HEK293 (cell line): ENCODE data around the gene SAMD11.

Experiments used
- CTCF ChIA-PET: fragments of 350-600 bp; formaldehyde crosslinking; extraction: SDS; loops from one replicate; lab custom pipeline; 2021; ENCODE audit warnings: antibody characterized with exemption; lab: Yijun Ruan, JAX
- POLR2A ChIA-PET: fragments of 300-600 bp; formaldehyde crosslinking; extraction: SDS; loops from one replicate; lab custom pipeline; 2020; ENCODE audit warnings: antibody characterized with exemption, inconsistent platforms; lab: Yijun Ruan, JAX
- H3K27ac ChIP-seq: fragments of 200-500 bp; sonication (Bioruptor generic); 2 replicates; pipeline ENCODE4 v1.5.1; 2014; ENCODE audit warnings: low read depth, low read length, control low read depth, inconsistent platforms; ENCODE audit errors: extremely low read depth
- H3K36me3 ChIP-seq, 2 experiments: fragments of 200-500 bp in 1 of 2; sonication (Bioruptor generic) in 1 of 2; 1 replicate in 1 of 2; 2 replicates in 1 of 2; pipeline ENCODE4 v1.5.1; 2014 to 2017; ENCODE audit warnings: inconsistent platforms in 2 of 2, low read length in 2 of 2; ENCODE audit not compliant: control insufficient read depth in 2 of 2, insufficient read depth in 1 of 2
- H3K4me1 ChIP-seq: fragments of 200-500 bp; sonication (Bioruptor generic); 2 replicates; pipeline ENCODE4 v1.5.1; 2014; ENCODE audit warnings: mild to moderate bottlenecking, low read length, inconsistent platforms; ENCODE audit not compliant: control insufficient read depth, insufficient read depth
- H3K4me3 ChIP-seq: 2 replicates; pipeline ENCODE4 v1.5.1; 2011; ENCODE audit warnings: low read depth, mild to moderate bottlenecking, control low read depth, low read length, moderate library complexity
- H3K9me3 ChIP-seq: fragments of 200-500 bp; sonication (Bioruptor generic); 2 replicates; pipeline ENCODE4 v1.5.1; 2014; ENCODE audit warnings: low read depth, low read length, inconsistent platforms; ENCODE audit not compliant: control insufficient read depth, insufficient read depth
- ATF2 ChIP-seq: fragments of 450-650 bp; formaldehyde crosslinking; IDR thresholded peaks from 2 replicates; pipeline ENCODE4 v1.5.1; 2016; ENCODE audit warnings: missing biosample characterization, missing genetic modification characterization, low read depth
- GFI1B ChIP-seq: fragments of 450-650 bp; formaldehyde crosslinking; IDR thresholded peaks from 2 replicates; pipeline ENCODE4 v1.5.1; 2016; ENCODE audit warnings: missing biosample characterization, missing genetic modification characterization
- GLIS2 ChIP-seq: fragments of 450-650 bp; formaldehyde crosslinking; IDR thresholded peaks from 2 replicates; pipeline ENCODE4 v1.5.1; 2016; ENCODE audit warnings: missing biosample characterization, missing genetic modification characterization
- HOXA7 ChIP-seq: sonication (generic); formaldehyde crosslinking; IDR thresholded peaks from 2 replicates; pipeline ENCODE4 v1.8.1; 2022; ENCODE audit warnings: missing genetic modification reagents, borderline replicate concordance
- KLF16 ChIP-seq: fragments of 450-650 bp; formaldehyde crosslinking; IDR thresholded peaks from 2 replicates; pipeline ENCODE4 v1.5.1; 2017; ENCODE audit warnings: missing biosample characterization, missing genetic modification characterization
- TRIM28 ChIP-seq: IDR thresholded peaks from 2 replicates; pipeline ENCODE4 v1.6.1; 2011; ENCODE audit warnings: low read length, control low read depth, borderline replicate concordance
- WT1 ChIP-seq: fragments of 450-650 bp; formaldehyde crosslinking; IDR thresholded peaks from 2 replicates; pipeline ENCODE4 v1.5.1; 2016; ENCODE audit warnings: missing biosample characterization, missing genetic modification characterization
- ZNF133 ChIP-seq: fragments of 450-650 bp; formaldehyde crosslinking; IDR thresholded peaks from 2 replicates; pipeline ENCODE4 v1.5.1; 2016; ENCODE audit warnings: missing biosample characterization, missing genetic modification characterization
- ZNF169 ChIP-seq: fragments of 450-650 bp; formaldehyde crosslinking; IDR thresholded peaks from 2 replicates; pipeline ENCODE4 v1.5.1; 2016; ENCODE audit warnings: missing biosample characterization, missing genetic modification characterization
- ZNF221 ChIP-seq: fragments of 450-650 bp; formaldehyde crosslinking; IDR thresholded peaks from 2 replicates; pipeline ENCODE4 v1.5.1; 2017; ENCODE audit warnings: missing biosample characterization, missing genetic modification characterization, borderline replicate concordance
- ZNF24 ChIP-seq: fragments of 450-650 bp; formaldehyde crosslinking; IDR thresholded peaks from 2 replicates; pipeline ENCODE4 v1.5.1; 2016; ENCODE audit warnings: missing biosample characterization, missing genetic modification characterization
- ZNF37A ChIP-seq: fragments of 450-650 bp; IDR thresholded peaks from 2 replicates; pipeline ENCODE4 v1.5.1; 2018; ENCODE audit warnings: missing biosample characterization, missing genetic modification characterization
- ZNF48 ChIP-seq: fragments of 450-650 bp; formaldehyde crosslinking; IDR thresholded peaks from 2 replicates; pipeline ENCODE4 v1.5.1; 2016; ENCODE audit warnings: missing biosample characterization, missing genetic modification characterization
- ZNF530 ChIP-seq: fragments of 450-650 bp; formaldehyde crosslinking; IDR thresholded peaks from 2 replicates; pipeline ENCODE4 v1.5.1; 2016; ENCODE audit warnings: low read depth, missing biosample characterization, missing genetic modification characterization
- ZNF571 ChIP-seq: fragments of 450-650 bp; formaldehyde crosslinking; IDR thresholded peaks from 2 replicates; pipeline ENCODE4 v1.5.0; 2017; ENCODE audit warnings: missing biosample characterization, missing genetic modification characterization
- ZNF768 ChIP-seq: fragments of 450-650 bp; formaldehyde crosslinking; IDR thresholded peaks from 2 replicates; pipeline ENCODE4 v1.5.1; 2018; ENCODE audit warnings: missing biosample characterization, mild to moderate bottlenecking, missing genetic modification characterization
- ZNF791 ChIP-seq: fragments of 450-650 bp; formaldehyde crosslinking; IDR thresholded peaks from 2 replicates; pipeline ENCODE4 v1.5.1; 2016; ENCODE audit warnings: missing biosample characterization, missing genetic modification characterization
- TF ChIP-seq, protein P1 (sequence below): fragments of 450-650 bp; formaldehyde crosslinking; IDR thresholded peaks from 2 replicates; pipeline ENCODE4; 2016; ENCODE audit warnings: missing biosample characterization, missing genetic modification characterization
- TF ChIP-seq, protein P2 (sequence below): fragments of 450-650 bp; formaldehyde crosslinking; IDR thresholded peaks from 2 replicates; pipeline ENCODE4 v1.5.1; 2017; ENCODE audit warnings: missing biosample characterization, missing genetic modification characterization
- TF ChIP-seq, protein P3 (sequence below): fragments of 450-650 bp; formaldehyde crosslinking; IDR thresholded peaks from 2 replicates; pipeline ENCODE4 v1.5.1; 2016; ENCODE audit warnings: missing biosample characterization, missing genetic modification characterization

The SAMD11 gene

DNA sequence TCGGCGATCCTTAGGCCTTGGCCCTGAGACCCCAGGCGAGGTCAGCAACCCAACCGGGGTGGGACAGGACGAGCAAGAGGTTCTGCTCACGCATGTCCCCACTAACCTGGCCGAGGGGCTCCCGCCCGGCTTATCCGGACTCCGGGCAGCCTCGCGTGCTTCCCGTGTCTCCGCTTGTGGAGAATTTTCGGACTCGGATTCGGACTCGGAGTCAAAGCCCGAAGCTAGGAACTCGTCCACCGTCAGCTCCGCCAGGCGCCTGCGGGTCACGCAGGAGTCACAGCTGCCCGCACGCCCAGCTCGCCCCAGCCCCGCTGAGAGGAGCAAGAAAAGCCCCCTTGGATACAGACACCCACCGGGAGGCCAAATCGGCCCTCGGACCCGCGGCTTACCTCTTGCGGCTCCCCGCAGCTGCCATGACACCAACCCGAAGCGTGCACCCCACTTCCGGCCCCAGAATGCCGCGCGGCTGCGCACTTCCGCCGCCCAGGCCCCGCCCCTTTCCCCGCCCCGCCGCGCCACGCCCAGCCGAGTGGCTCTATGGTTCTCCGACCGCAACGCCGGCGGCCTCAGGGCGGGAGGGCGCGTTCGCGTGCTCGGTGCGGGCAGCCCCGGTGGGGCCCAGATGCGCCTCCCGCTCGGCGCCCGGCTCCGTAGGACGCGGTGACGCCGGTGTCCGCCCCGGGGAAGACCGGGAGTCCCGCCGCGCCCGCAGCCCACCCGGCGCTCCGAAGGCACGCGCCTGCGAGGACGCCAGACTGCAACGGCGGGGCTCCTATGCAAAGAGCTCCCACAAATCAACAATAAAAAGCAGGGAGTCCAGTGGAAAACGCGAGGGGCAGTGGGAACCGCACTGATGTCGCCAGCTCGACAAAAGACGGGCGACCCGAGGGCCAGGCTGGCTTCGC lies 35.4 kb downstream of the SAMD11 start, which contains the start of gene NOC2L (continued):
- TF ChIP-seq ZNF768 (tag by site-specific recombination) (no peak), TRIM28 (no peak), HOXA7 (no peak), ATF2 (tag by site-specific recombination) (no peak), ZNF133 (tag by site-specific recombination) (no peak), ZNF530 (tag by site-specific recombination) (no peak), ZNF571 (tag by site-specific recombination) (no peak), GLIS2 (tag by site-specific recombination) (peak; percentile 27; the same call in 1 of the 2 replicates), ZNF221 (tag by site-specific recombination) (no peak), WT1 (0 out of 2 replicates have a peak, but pooled peaks have one; percentile 15), ZNF169 (tag by site-specific recombination) (no peak)
- TF ChIP-seq, protein P1, sequence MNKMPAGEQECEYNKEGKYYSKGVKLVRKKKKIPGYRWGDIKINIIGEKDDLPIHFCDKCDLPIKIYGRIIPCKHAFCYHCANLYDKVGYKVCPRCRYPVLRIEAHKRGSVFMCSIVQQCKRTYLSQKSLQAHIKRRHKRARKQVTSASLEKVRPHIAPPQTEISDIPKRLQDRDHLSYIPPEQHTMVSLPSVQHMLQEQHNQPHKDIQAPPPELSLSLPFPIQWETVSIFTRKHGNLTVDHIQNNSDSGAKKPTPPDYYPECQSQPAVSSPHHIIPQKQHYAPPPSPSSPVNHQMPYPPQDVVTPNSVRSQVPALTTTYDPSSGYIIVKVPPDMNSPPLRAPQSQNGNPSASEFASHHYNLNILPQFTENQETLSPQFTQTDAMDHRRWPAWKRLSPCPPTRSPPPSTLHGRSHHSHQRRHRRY (tag by site-specific recombination), result no peak

DNA sequence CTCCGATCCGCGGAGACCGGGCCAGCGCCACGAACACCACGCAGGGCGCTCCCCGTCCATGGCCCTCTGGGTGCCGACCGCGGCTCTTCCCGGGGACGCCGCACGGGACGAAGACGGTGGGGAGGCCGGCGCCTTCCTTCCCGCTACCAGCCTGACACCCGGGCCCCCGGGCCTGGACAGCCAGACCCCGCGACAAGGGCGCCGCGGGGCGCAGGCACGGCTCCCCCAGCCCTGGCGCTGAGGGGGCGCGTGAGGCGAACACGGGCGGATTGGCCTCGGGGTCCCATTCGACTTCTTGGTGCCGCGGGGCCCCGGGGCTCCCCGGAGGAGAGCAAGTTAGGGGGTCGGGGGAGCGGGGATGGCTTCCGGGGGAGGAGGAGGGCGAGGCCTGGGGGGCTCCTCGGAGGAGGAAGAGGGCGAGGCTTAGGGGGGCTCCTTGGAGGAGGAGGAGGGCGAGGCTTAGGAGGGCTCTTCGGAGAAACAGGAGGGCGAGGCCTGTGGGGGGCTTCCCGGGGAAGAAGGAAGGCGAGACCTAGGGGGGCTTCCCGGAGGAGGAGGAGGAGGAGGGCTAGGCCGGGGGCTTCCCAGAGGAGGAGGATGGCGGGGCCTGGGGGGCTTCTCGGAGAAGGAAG lies 36.1 kb downstream of the SAMD11 start:
- ChIA-PET POLR2A (interaction anchor here (1.4 kb wide), 1 partner anchor 18 kb away, joined by 4 read pairs; no protein-coding TSS in a partner anchor), CTCF (interaction anchor here (0.6 kb wide), 2 partner anchors 16 to 182 kb away, joined by 3 read pairs; no protein-coding TSS in a partner anchor)
- no peak for TF ChIP-seq ZNF791 (tag by site-specific recombination)
- TF ChIP-seq GFI1B, result no peak
- TF ChIP-seq, protein P2, sequence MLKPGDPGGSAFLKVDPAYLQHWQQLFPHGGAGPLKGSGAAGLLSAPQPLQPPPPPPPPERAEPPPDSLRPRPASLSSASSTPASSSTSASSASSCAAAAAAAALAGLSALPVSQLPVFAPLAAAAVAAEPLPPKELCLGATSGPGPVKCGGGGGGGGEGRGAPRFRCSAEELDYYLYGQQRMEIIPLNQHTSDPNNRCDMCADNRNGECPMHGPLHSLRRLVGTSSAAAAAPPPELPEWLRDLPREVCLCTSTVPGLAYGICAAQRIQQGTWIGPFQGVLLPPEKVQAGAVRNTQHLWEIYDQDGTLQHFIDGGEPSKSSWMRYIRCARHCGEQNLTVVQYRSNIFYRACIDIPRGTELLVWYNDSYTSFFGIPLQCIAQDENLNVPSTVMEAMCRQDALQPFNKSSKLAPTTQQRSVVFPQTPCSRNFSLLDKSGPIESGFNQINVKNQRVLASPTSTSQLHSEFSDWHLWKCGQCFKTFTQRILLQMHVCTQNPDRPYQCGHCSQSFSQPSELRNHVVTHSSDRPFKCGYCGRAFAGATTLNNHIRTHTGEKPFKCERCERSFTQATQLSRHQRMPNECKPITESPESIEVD (tag by site-specific recombination), result no peak
- TF ChIP-seq KLF16 (tag by site-specific recombination), result no peak
- TF ChIP-seq, protein P3, sequence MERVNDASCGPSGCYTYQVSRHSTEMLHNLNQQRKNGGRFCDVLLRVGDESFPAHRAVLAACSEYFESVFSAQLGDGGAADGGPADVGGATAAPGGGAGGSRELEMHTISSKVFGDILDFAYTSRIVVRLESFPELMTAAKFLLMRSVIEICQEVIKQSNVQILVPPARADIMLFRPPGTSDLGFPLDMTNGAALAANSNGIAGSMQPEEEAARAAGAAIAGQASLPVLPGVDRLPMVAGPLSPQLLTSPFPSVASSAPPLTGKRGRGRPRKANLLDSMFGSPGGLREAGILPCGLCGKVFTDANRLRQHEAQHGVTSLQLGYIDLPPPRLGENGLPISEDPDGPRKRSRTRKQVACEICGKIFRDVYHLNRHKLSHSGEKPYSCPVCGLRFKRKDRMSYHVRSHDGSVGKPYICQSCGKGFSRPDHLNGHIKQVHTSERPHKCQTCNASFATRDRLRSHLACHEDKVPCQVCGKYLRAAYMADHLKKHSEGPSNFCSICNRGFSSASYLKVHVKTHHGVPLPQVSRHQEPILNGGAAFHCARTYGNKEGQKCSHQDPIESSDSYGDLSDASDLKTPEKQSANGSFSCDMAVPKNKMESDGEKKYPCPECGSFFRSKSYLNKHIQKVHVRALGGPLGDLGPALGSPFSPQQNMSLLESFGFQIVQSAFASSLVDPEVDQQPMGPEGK (tag by site-specific recombination), result peak; percentile 54; the same call in 1 of the 2 replicates
- no peak for TF ChIP-seq ZNF24
- no peak for TF ChIP-seq ZNF37A (tag by site-specific recombination)
- TF ChIP-seq ZNF48, result no peak
- peak overlapping the region; percentile 57 for H3K4me3 ChIP-seq
- H3K36me3 ChIP-seq, result peaks cover 3 to 60% of the 10 kb centered on the region in 2 experiments; a peak in 2 of 3 replicates
- no peaks in the 10 kb centered on the region for H3K4me1 ChIP-seq
- no peak overlapping the region; the same call in 1 of the 2 replicates for H3K27ac ChIP-seq
- H3K9me3 ChIP-seq, result no peaks in the 10 kb centered on the region
